GM23338 (cell line): Measurements from ENCODE around the gene SNORC. TPM values are rescaled to one million over a fixed set of nuclear protein-coding genes. Genes with fewer than 3 reads are reported as not detected.

ENCODE experiments used
- ATAC-seq: fragments of 200-7000 bp; cut with Tn5 transposase; 3 replicates; pipeline ENCODE4 v1.9.1; 2020
- DNase-seq: peaks from one replicate; pipeline ENCODE4 v3.0.0-alpha.2; 2015; ENCODE audit warnings: low spot score
- H2AFZ ChIP-seq: fragments of 200-600 bp; sonication (generic); 2 replicates; pipeline ENCODE4 v1.8.0; 2016; ENCODE audit warnings: antibody characterized with exemption, mild to moderate bottlenecking, moderate library complexity
- H3F3A ChIP-seq: fragments of 200-600 bp; sonication (generic); replicated peaks from 2 replicates; pipeline ENCODE4 v1.8.0; 2017; ENCODE audit warnings: antibody characterized with exemption, mixed run types, low read depth
- H3K27ac ChIP-seq: fragments of 200-600 bp; sonication (generic); 2 replicates; pipeline ENCODE4 v1.6.1; 2016; ENCODE audit warnings: low read depth
- H3K27me3 ChIP-seq: fragments of 200-600 bp; sonication (generic); 2 replicates; pipeline ENCODE4 v1.8.0; 2016; ENCODE audit warnings: mild to moderate bottlenecking, mixed run types, moderate library complexity; ENCODE audit not compliant: insufficient read depth
- H3K36me3 ChIP-seq: fragments of 200-600 bp; sonication (generic); 2 replicates; pipeline ENCODE4 v1.8.0; 2016; ENCODE audit warnings: mild to moderate bottlenecking; ENCODE audit not compliant: insufficient read depth
- H3K4me1 ChIP-seq: fragments of 200-600 bp; sonication (generic); 2 replicates; pipeline ENCODE4 v1.8.0; 2016; ENCODE audit warnings: mild to moderate bottlenecking, moderate library complexity; ENCODE audit not compliant: insufficient read depth
- H3K4me2 ChIP-seq: fragments of 200-600 bp; sonication (generic); 2 replicates; pipeline ENCODE4 v1.7.1; 2017; ENCODE audit warnings: mixed run types
- H3K4me3 ChIP-seq: fragments of 200-600 bp; sonication (generic); 2 replicates; pipeline ENCODE4 v1.6.1; 2016; ENCODE audit warnings: mixed run types
- H3K79me2 ChIP-seq: fragments of 200-600 bp; sonication (generic); replicated peaks from 2 replicates; pipeline ENCODE4 v1.8.0; 2017; ENCODE audit warnings: mild to moderate bottlenecking; ENCODE audit not compliant: insufficient read depth
- H3K9me2 ChIP-seq: fragments of 200-600 bp; sonication (generic); 2 replicates; pipeline ENCODE4 v1.8.0; 2017; ENCODE audit not compliant: insufficient read depth
- H4K20me1 ChIP-seq: fragments of 200-600 bp; sonication (generic); replicated peaks from 2 replicates; pipeline ENCODE4 v1.8.0; 2017; ENCODE audit warnings: mild to moderate bottlenecking; ENCODE audit not compliant: insufficient read depth
- H3K27ac Mint-ChIP-seq: 2 replicates; pipeline ENCODE4 v1.8.0; 2020; ENCODE audit warnings: inconsistent platforms, mild to moderate bottlenecking, moderate library complexity, mixed read lengths
- H3K27me3 Mint-ChIP-seq: 3 replicates; pipeline ENCODE4 v1.8.0; 2022; ENCODE audit warnings: low read depth, mild to moderate bottlenecking, moderate library complexity, mixed read lengths, inconsistent platforms; ENCODE audit not compliant: insufficient read depth, poor library complexity
- H3K36me3 Mint-ChIP-seq: 3 replicates; pipeline ENCODE4 v1.8.0; 2021; ENCODE audit warnings: low read depth, mild to moderate bottlenecking, inconsistent platforms, moderate library complexity, mixed read lengths
- H3K4me1 Mint-ChIP-seq: 3 replicates; pipeline ENCODE4 v1.8.0; 2020; ENCODE audit warnings: mild to moderate bottlenecking, inconsistent platforms, mixed read lengths
- H3K4me3 Mint-ChIP-seq: 3 replicates; pipeline ENCODE4 v1.8.0; 2021; ENCODE audit warnings: moderate library complexity, mild to moderate bottlenecking, inconsistent platforms, mixed read lengths
- H3K9me3 Mint-ChIP-seq: 3 replicates; pipeline ENCODE4 v1.8.0; 2020; ENCODE audit warnings: moderate library complexity, mild to moderate bottlenecking, inconsistent platforms, mixed read lengths
- CREB1 ChIP-seq: fragments of 250-450 bp; sonication (Bioruptor Pico); IDR thresholded peaks from 2 replicates; pipeline ENCODE4 v1.5.0; 2020; ENCODE audit warnings: low read depth, mild to moderate bottlenecking, moderate library complexity
- EZH2 ChIP-seq: fragments of 200-600 bp; sonication (generic); IDR thresholded peaks from one replicate; pipeline ENCODE4 v1.8.0; 2017; ENCODE audit warnings: antibody characterized with exemption, mild to moderate bottlenecking, low read depth; ENCODE audit not compliant: unreplicated experiment
- EZH2phosphoT487 ChIP-seq: fragments of 200-600 bp; sonication (generic); IDR thresholded peaks from one replicate; pipeline ENCODE4 v1.8.1; 2018; ENCODE audit warnings: antibody characterized with exemption; ENCODE audit not compliant: unreplicated experiment
- JUNB ChIP-seq: IDR thresholded peaks from one replicate; pipeline ENCODE4 v1.6.1; 2016; ENCODE audit warnings: antibody characterized with exemption; ENCODE audit not compliant: unreplicated experiment
- NANOG ChIP-seq: IDR thresholded peaks from 2 replicates; pipeline ENCODE4 v1.6.1; 2016; ENCODE audit warnings: antibody characterized with exemption, borderline replicate concordance
- POLR2AphosphoS5 ChIP-seq: IDR thresholded peaks from 2 replicates; pipeline ENCODE4 v1.6.1; 2016; ENCODE audit warnings: antibody characterized with exemption, low read depth
- STAT1 ChIP-seq: IDR thresholded peaks from one replicate; pipeline ENCODE4 v1.6.1; 2016; ENCODE audit warnings: antibody characterized with exemption; ENCODE audit not compliant: unreplicated experiment
- ZNF114 ChIP-seq: fragments of 250-450 bp; sonication (Bioruptor Pico); IDR thresholded peaks from 2 replicates; pipeline ENCODE4 v1.5.0; 2020; ENCODE audit warnings: mild to moderate bottlenecking, moderate library complexity
- ZNF331 ChIP-seq: fragments of 250-450 bp; sonication (Bioruptor Pico); IDR thresholded peaks from 2 replicates; pipeline ENCODE4 v1.5.0; 2020; ENCODE audit warnings: low read depth, mild to moderate bottlenecking, moderate library complexity
- polyA plus RNA-seq: library from polyadenylated mRNA; unstranded; fragments of >200 nt; fragmentation: Nextera tagmentation; extraction: Ambion mirVana; gene quantifications from 2 replicates; pipeline ENCODE4 v1.2.1, GENCODE V29; 2016
- total RNA-seq: library from RNA; depleted of rRNA; stranded (reverse); fragments of >200 nt; shearing (Covaris generic); gene quantifications from 2 replicates; pipeline ENCODE4 v1.2.3, GENCODE V29; 2014
- TF ChIP-seq, protein P1 (sequence below), 2 experiments: fragments of 200-600 bp in 1 of 2; sonication (generic) in 1 of 2; conservative IDR thresholded peaks; 2 replicates each; pipeline versions ENCODE4 v1.5.1 to v1.6.1; 2016 to 2017; ENCODE audit warnings: antibody characterized with exemption in 2 of 2, low read depth in 2 of 2, mild to moderate bottlenecking in 2 of 2, moderate library complexity in 1 of 2
- TF ChIP-seq, protein P2 (sequence below): IDR thresholded peaks from one replicate; pipeline ENCODE4 v1.6.1; 2018; ENCODE audit warnings: antibody characterized with exemption; ENCODE audit not compliant: unreplicated experiment

Gene SNORC
- total and polyA plus RNA-seq, 2 experiments from 2014 or later: 0.80 to 1.6 TPM

DNA sequence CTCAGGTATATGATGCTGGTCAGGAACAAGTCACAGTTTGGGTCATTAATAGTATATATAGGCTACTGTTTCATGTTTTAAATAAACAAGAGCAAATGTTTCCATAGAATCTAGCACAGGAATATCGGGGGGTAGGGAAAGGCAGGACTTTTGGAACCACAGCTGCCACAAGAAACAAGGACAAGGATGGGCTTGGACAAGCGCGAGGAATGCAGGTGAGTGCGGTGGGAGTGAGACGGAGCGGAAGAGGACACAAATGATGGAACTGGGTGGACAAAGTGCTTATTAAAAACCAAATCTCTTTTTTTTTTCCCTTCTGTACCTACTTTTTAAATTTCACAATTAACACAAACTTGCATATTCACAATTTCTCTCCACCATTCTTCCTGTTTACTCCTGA is 49.1 kb downstream of the SNORC start:
- no peak for TF ChIP-seq STAT1
- no peak for TF ChIP-seq POLR2AphosphoS5
- no peak for TF ChIP-seq EZH2

DNA sequence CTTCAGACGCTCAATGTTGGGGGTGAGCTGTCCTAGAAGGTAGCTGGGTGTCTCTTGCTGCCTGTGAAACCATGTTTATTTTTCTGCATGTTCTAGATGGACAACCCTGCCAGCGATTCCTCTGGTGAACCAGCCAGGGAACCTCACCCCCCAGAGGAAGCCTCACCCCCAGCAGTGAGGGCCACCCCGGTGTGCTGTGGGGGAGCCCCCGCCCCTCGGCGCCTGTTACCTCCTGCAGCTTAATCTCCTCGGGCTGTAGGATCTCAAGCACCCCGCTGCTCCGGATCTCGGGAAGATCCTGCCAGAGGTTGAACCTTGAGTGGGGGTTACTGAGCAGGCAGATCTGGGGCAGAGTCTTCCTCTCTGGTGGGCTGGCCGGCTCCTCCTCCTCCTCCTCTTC is 50.0 kb downstream of the SNORC start:
- no peaks in the 10 kb centered on the region for H3F3A ChIP-seq
- Mint-ChIP-seq H3K27ac (no peak overlapping the region), H3K4me1 (peaks cover 4% of the 10 kb centered on the region), H3K4me3 (no peak overlapping the region), H3K9me3 (peaks cover under 1% of the 10 kb centered on the region; the same call in 1 of the 3 replicates), H3K36me3 (no peaks in the 10 kb centered on the region), H3K27me3 (peaks cover 4% of the 10 kb centered on the region)
- H3K4me3 ChIP-seq: no peak overlapping the region
- H2AFZ ChIP-seq: no peak overlapping the region
- H3K4me2 ChIP-seq: no peak overlapping the region
- DNase-seq (no peak), ATAC-seq (no peak)
- no peaks in the 10 kb centered on the region for H4K20me1 ChIP-seq
- H3K27ac ChIP-seq: no peak overlapping the region
- no peaks in the 10 kb centered on the region for H3K36me3 ChIP-seq
- H3K4me1 ChIP-seq: peaks cover 2% of the 10 kb centered on the region; the same call in 1 of the 2 replicates
- peaks cover 8% of the 10 kb centered on the region for H3K27me3 ChIP-seq
- no peaks in the 10 kb centered on the region for H3K79me2 ChIP-seq
- H3K9me2 ChIP-seq: no peaks in the 10 kb centered on the region
- no peak for TF ChIP-seq EZH2phosphoT487
- TF ChIP-seq POLR2AphosphoS5: no peak
- no peak for TF ChIP-seq CREB1 (CRISPR knock-in tag)
- no peak for TF ChIP-seq EZH2
- TF ChIP-seq STAT1: no peak
- TF ChIP-seq, protein P1, sequence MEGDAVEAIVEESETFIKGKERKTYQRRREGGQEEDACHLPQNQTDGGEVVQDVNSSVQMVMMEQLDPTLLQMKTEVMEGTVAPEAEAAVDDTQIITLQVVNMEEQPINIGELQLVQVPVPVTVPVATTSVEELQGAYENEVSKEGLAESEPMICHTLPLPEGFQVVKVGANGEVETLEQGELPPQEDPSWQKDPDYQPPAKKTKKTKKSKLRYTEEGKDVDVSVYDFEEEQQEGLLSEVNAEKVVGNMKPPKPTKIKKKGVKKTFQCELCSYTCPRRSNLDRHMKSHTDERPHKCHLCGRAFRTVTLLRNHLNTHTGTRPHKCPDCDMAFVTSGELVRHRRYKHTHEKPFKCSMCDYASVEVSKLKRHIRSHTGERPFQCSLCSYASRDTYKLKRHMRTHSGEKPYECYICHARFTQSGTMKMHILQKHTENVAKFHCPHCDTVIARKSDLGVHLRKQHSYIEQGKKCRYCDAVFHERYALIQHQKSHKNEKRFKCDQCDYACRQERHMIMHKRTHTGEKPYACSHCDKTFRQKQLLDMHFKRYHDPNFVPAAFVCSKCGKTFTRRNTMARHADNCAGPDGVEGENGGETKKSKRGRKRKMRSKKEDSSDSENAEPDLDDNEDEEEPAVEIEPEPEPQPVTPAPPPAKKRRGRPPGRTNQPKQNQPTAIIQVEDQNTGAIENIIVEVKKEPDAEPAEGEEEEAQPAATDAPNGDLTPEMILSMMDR (conservative IDR thresholded peaks at IDR 0.05; ENCODE audit: low read depth in 2 of 2): no peak
- no peak for TF ChIP-seq NANOG
- no peak for TF ChIP-seq ZNF331 (CRISPR knock-in tag)
- no peak for TF ChIP-seq ZNF114 (CRISPR knock-in tag)
- no peak for TF ChIP-seq JUNB
- TF ChIP-seq, protein P2, sequence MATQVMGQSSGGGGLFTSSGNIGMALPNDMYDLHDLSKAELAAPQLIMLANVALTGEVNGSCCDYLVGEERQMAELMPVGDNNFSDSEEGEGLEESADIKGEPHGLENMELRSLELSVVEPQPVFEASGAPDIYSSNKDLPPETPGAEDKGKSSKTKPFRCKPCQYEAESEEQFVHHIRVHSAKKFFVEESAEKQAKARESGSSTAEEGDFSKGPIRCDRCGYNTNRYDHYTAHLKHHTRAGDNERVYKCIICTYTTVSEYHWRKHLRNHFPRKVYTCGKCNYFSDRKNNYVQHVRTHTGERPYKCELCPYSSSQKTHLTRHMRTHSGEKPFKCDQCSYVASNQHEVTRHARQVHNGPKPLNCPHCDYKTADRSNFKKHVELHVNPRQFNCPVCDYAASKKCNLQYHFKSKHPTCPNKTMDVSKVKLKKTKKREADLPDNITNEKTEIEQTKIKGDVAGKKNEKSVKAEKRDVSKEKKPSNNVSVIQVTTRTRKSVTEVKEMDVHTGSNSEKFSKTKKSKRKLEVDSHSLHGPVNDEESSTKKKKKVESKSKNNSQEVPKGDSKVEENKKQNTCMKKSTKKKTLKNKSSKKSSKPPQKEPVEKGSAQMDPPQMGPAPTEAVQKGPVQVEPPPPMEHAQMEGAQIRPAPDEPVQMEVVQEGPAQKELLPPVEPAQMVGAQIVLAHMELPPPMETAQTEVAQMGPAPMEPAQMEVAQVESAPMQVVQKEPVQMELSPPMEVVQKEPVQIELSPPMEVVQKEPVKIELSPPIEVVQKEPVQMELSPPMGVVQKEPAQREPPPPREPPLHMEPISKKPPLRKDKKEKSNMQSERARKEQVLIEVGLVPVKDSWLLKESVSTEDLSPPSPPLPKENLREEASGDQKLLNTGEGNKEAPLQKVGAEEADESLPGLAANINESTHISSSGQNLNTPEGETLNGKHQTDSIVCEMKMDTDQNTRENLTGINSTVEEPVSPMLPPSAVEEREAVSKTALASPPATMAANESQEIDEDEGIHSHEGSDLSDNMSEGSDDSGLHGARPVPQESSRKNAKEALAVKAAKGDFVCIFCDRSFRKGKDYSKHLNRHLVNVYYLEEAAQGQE: no peak

More for the DNA sequence above, 49.1 kb downstream of the SNORC start:
- Histone ChIP-seq H3K4me1 (no peaks in the 10 kb centered on the region; the same call in 1 of the 2 replicates), H2AFZ (no peak overlapping the region), H3K4me2 (no peak overlapping the region), H3K9me2 (no peaks in the 10 kb centered on the region), H3K36me3 (no peaks in the 10 kb centered on the region), H3K27ac (no peak overlapping the region), H3K4me3 (no peak overlapping the region), H3K79me2 (no peaks in the 10 kb centered on the region), H3K27me3 (no peaks in the 10 kb centered on the region), H3F3A (no peaks in the 10 kb centered on the region), H4K20me1 (no peaks in the 10 kb centered on the region)
- no peak for DNase-seq
- peaks cover 3% of the 10 kb centered on the region for H3K27me3 Mint-ChIP-seq
- H3K4me1 Mint-ChIP-seq: peaks cover 3% of the 10 kb centered on the region; the same call in 2 of the 3 replicates
- ATAC-seq: no peak
- H3K27ac Mint-ChIP-seq: no peak overlapping the region
- no peaks in the 10 kb centered on the region; the same call in 2 of the 3 replicates for H3K9me3 Mint-ChIP-seq
- no peaks in the 10 kb centered on the region for H3K36me3 Mint-ChIP-seq
- no peak overlapping the region for H3K4me3 Mint-ChIP-seq
